H9 (cell line): ENCODE data around the gene ARHGEF17. TPM values are rescaled to one million over a fixed set of nuclear protein-coding genes. Genes with fewer than 3 reads are reported as not detected.
A peak's percentile ranks its signal among the peaks of the same experiment; 100 is the strongest.

ENCODE experiments used
- DNase-seq: peaks from one replicate; pipeline ENCODE4 v3.0.0-alpha.2; 2017
- H2AFZ ChIP-seq: one replicate; pipeline ENCODE4 v1.6.1; 2013; ENCODE audit warnings: mild to moderate bottlenecking, low read length, control low read depth, moderate library complexity
- H2AK5ac ChIP-seq: 2 replicates; pipeline ENCODE4 v1.6.1; 2013; ENCODE audit warnings: low read length, control low read depth, mixed read lengths; ENCODE audit not compliant: insufficient read length
- H2BK120ac ChIP-seq: one replicate; pipeline ENCODE4 v1.6.1; 2013; ENCODE audit warnings: low read depth, mild to moderate bottlenecking, low read length, control low read depth, inconsistent platforms; ENCODE audit not compliant: poor library complexity, severe bottlenecking
- H2BK12ac ChIP-seq: 2 replicates; pipeline ENCODE4 v1.6.1; 2013; ENCODE audit warnings: low read length, control low read depth, mixed read lengths, low read depth; ENCODE audit not compliant: insufficient read length
- H2BK15ac ChIP-seq: 2 replicates; pipeline ENCODE4 v1.6.1; 2013; ENCODE audit warnings: low read depth, low read length, control low read depth
- H2BK20ac ChIP-seq: one replicate; pipeline ENCODE4 v1.6.1; 2013; ENCODE audit warnings: low read depth, mild to moderate bottlenecking, low read length, control low read depth, inconsistent platforms; ENCODE audit not compliant: poor library complexity, severe bottlenecking
- H2BK5ac ChIP-seq: 2 replicates; pipeline ENCODE4 v1.6.1; 2013; ENCODE audit warnings: low read length, control low read depth, mixed read lengths; ENCODE audit not compliant: insufficient read length
- H3K14ac ChIP-seq: 2 replicates; pipeline ENCODE4 v1.6.1; 2013; ENCODE audit warnings: low read length, control low read depth; ENCODE audit not compliant: insufficient read depth
- H3K18ac ChIP-seq: 2 replicates; pipeline ENCODE4 v1.6.1; 2013; ENCODE audit warnings: low read depth, mild to moderate bottlenecking, mixed read lengths, low read length, control low read depth; ENCODE audit not compliant: insufficient read length
- H3K23ac ChIP-seq: 2 replicates; pipeline ENCODE4 v1.6.1; 2013; ENCODE audit warnings: low read length, control low read depth, mixed read lengths, low read depth; ENCODE audit not compliant: insufficient read length
- H3K23me2 ChIP-seq: 2 replicates; pipeline ENCODE4 v1.6.1; 2013; ENCODE audit warnings: low read depth, mild to moderate bottlenecking, mixed read lengths, low read length, control low read depth; ENCODE audit not compliant: insufficient read length, poor library complexity, severe bottlenecking
- H3K27ac ChIP-seq: 2 replicates; pipeline ENCODE4 v1.5.1; 2013; ENCODE audit warnings: low read length, control low read depth, mixed read lengths, low read depth; ENCODE audit not compliant: insufficient read length
- H3K27me3 ChIP-seq: 2 replicates; pipeline ENCODE4 v1.6.1; 2013; ENCODE audit warnings: low read length, control low read depth, inconsistent platforms; ENCODE audit not compliant: insufficient read depth
- H3K4ac ChIP-seq: 2 replicates; pipeline ENCODE4 v1.6.1; 2013; ENCODE audit warnings: low read depth, mild to moderate bottlenecking, control low read depth, inconsistent platforms, low read length, moderate library complexity
- H3K4me1 ChIP-seq: 2 replicates; pipeline ENCODE4 v1.6.1; 2013; ENCODE audit warnings: low read length, control low read depth, inconsistent platforms; ENCODE audit not compliant: insufficient read depth
- H3K4me2 ChIP-seq: 2 replicates; pipeline ENCODE4 v1.6.1; 2013; ENCODE audit warnings: low read length, control low read depth, mixed read lengths; ENCODE audit not compliant: insufficient read length, insufficient read depth
- H3K56ac ChIP-seq: 2 replicates; pipeline ENCODE4 v1.6.1; 2013; ENCODE audit warnings: low read depth, mild to moderate bottlenecking, mixed read lengths, low read length, control low read depth; ENCODE audit not compliant: insufficient read length
- H3K79me1 ChIP-seq: 2 replicates; pipeline ENCODE4 v1.6.1; 2013; ENCODE audit warnings: low read depth, mild to moderate bottlenecking, moderate library complexity, low read length, control low read depth, inconsistent platforms; ENCODE audit not compliant: insufficient read depth, poor library complexity, severe bottlenecking
- H3K79me2 ChIP-seq: 2 replicates; pipeline ENCODE4 v1.6.1; 2013; ENCODE audit warnings: low read length, control low read depth, inconsistent platforms; ENCODE audit not compliant: insufficient read depth
- H3K9ac ChIP-seq: 2 replicates; pipeline ENCODE4 v1.6.1; 2013; ENCODE audit warnings: low read length, control low read depth, mixed read lengths; ENCODE audit not compliant: insufficient read length; ENCODE audit errors: extremely low read depth
- H3K9me3 ChIP-seq: one replicate; pipeline ENCODE4 v1.6.1; 2013; ENCODE audit warnings: low read depth, low read length, inconsistent platforms; ENCODE audit not compliant: control insufficient read depth
- H3T11ph ChIP-seq: one replicate; pipeline ENCODE4 v1.6.1; 2013; ENCODE audit warnings: mild to moderate bottlenecking, low read length, control low read depth, inconsistent platforms
- H4K20me1 ChIP-seq: one replicate; pipeline ENCODE4 v1.6.1; 2013; ENCODE audit not compliant: control insufficient read depth, insufficient read length, insufficient read depth
- H4K5ac ChIP-seq: 2 replicates; pipeline ENCODE4 v1.6.1; 2013; ENCODE audit warnings: low read depth, mild to moderate bottlenecking, mixed read lengths, low read length, control low read depth; ENCODE audit not compliant: insufficient read length
- H4K8ac ChIP-seq: replicated peaks from 2 replicates; pipeline ENCODE4 v1.6.1; 2013; ENCODE audit warnings: low read length, control low read depth, mixed read lengths, low read depth; ENCODE audit not compliant: insufficient read length
- H4K91ac ChIP-seq: 2 replicates; pipeline ENCODE4 v1.6.1; 2013; ENCODE audit warnings: low read depth, mild to moderate bottlenecking, moderate library complexity, mixed read lengths, low read length, control low read depth; ENCODE audit not compliant: insufficient read length
- H3K27ac Mint-ChIP-seq, 3 experiments: 2 replicates in 2 of 3; 3 replicates in 1 of 3; pipeline ENCODE4 v1.8.0; 2020 to 2021; ENCODE audit warnings: mixed read lengths in 3 of 3, mild to moderate bottlenecking in 1 of 3, moderate library complexity in 1 of 3
- H3K27me3 Mint-ChIP-seq: 2 replicates; pipeline ENCODE4 v1.8.0; 2021; ENCODE audit warnings: low read depth, mild to moderate bottlenecking, moderate library complexity, mixed read lengths
- H3K36me3 Mint-ChIP-seq, 3 experiments: 2 replicates in 2 of 3; 3 replicates in 1 of 3; pipeline ENCODE4 v1.8.0; 2020 to 2021; ENCODE audit warnings: low read depth in 3 of 3, mixed read lengths in 3 of 3; ENCODE audit not compliant: insufficient read depth in 1 of 3
- H3K4me1 Mint-ChIP-seq, 2 experiments: 2 replicates each; pipeline ENCODE4 v1.8.0; 2020; ENCODE audit warnings: mixed read lengths in 2 of 2
- H3K4me3 Mint-ChIP-seq, 2 experiments: 2 replicates in 1 of 2; 3 replicates in 1 of 2; pipeline ENCODE4 v1.8.0; 2020 to 2021; ENCODE audit warnings: mild to moderate bottlenecking in 2 of 2, mixed read lengths in 2 of 2, moderate library complexity in 1 of 2
- H3K9me3 Mint-ChIP-seq, 2 experiments: 2 replicates in 1 of 2; 3 replicates in 1 of 2; pipeline ENCODE4 v1.8.0; 2020; ENCODE audit warnings: mild to moderate bottlenecking in 2 of 2, mixed read lengths in 2 of 2, moderate library complexity in 1 of 2
- WGBS: extraction: QIAGEN DNeasy Blood & Tissue Kit; methylation state at CpG from one replicate; pipeline ENCODE4 v1.1.7; 2013; ENCODE audit warnings: missing lambda C conversion rate, low lambda C conversion rate, mixed read lengths; ENCODE audit not compliant: insufficient read length; ENCODE audit errors: extremely low coverage; 5-methylcytosine and 5-hydroxymethylcytosine counted together
- total RNA-seq: library from RNA; stranded (reverse); gene quantifications from 2 replicates; pipeline ENCODE4 v1.2.1, GENCODE V29; 2021
- TF ChIP-seq, protein P1 (sequence below): fragments of 200-600 bp; sonication (generic); conservative IDR thresholded peaks from 3 replicates; pipeline ENCODE4 v1.8.0; 2021; ENCODE audit warnings: antibody characterized with exemption, mild to moderate bottlenecking

ARHGEF17 gene
- total RNA-seq, 1 experiment from 2014 or later, result 7.4 TPM

DNA sequence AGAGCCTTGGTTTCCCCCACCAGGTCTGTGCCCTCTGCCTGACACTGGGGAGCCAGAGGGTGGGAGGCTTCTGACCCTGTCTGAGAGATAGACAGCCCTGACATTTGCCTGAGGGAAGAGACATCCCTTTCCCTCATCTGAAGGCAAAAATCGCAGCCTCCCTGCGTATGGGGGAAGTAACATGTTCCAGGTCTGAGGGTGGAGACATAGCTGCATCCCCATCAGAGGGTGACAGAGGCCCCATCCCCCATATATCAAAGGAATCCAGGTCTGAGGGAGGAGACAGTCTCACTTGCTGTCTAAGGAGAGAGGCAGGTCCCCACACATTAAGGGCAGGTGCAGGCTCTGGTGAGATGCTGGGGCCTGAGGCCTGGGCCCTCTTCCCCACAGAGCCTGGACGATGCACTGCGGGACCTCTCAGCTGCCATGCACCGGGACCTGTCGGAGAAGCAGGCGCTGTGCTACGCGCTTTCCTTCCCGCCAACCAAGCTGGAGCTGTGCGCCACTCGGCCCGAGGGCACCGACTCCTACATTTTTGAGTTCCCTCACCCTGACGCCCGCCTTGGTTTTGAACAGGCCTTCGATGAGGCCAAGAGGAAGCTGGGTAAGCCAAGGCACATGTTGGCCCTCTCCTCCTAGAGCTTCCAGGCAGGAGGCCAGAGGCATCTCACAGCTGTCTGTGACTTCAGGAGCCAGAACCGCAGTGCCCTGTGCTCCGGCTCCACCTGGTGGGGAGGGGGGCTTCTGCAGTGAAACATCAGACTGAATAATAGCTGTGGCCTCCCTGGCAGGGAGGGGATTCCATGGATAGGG is 52.1 kb downstream of the ARHGEF17 start:
- Mint-ChIP-seq H3K27me3 (peaks cover 7% of the 10 kb centered on the region), H3K9me3 (no peaks in the 10 kb centered on the region), H3K27ac (no peak overlapping the region), H3K4me3 (no peak overlapping the region), H3K4me1 (peaks cover 4 to 13% of the 10 kb centered on the region in 2 experiments; a peak in 3 of 4 replicates), H3K36me3 (peaks cover 4 to 9% (median 4%) of the 10 kb centered on the region in 3 experiments; a peak in 4 of 7 replicates)
- no peak overlapping the region for H3T11ph ChIP-seq
- no peaks in the 10 kb centered on the region for H3K27me3 ChIP-seq
- no peak overlapping the region for H3K14ac ChIP-seq
- TF ChIP-seq, protein P1, sequence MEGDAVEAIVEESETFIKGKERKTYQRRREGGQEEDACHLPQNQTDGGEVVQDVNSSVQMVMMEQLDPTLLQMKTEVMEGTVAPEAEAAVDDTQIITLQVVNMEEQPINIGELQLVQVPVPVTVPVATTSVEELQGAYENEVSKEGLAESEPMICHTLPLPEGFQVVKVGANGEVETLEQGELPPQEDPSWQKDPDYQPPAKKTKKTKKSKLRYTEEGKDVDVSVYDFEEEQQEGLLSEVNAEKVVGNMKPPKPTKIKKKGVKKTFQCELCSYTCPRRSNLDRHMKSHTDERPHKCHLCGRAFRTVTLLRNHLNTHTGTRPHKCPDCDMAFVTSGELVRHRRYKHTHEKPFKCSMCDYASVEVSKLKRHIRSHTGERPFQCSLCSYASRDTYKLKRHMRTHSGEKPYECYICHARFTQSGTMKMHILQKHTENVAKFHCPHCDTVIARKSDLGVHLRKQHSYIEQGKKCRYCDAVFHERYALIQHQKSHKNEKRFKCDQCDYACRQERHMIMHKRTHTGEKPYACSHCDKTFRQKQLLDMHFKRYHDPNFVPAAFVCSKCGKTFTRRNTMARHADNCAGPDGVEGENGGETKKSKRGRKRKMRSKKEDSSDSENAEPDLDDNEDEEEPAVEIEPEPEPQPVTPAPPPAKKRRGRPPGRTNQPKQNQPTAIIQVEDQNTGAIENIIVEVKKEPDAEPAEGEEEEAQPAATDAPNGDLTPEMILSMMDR, result peak; percentile 79
- DNase-seq, result peak; percentile 80
- H2BK20ac ChIP-seq, result no peak overlapping the region
- no peaks in the 10 kb centered on the region for H3K79me1 ChIP-seq
- H2AK5ac ChIP-seq, result no peak overlapping the region
- H3K79me2 ChIP-seq, result no peaks in the 10 kb centered on the region
- H3K4ac ChIP-seq, result no peak overlapping the region
- H3K4me1 ChIP-seq, result no peaks in the 10 kb centered on the region
- peaks cover 2% of the 10 kb centered on the region for H3K23me2 ChIP-seq
- no peak overlapping the region for H3K9ac ChIP-seq
- no peak overlapping the region for H2BK12ac ChIP-seq
- H3K56ac ChIP-seq, result no peak overlapping the region
- H2BK5ac ChIP-seq, result no peak overlapping the region
- no peak overlapping the region for H2AFZ ChIP-seq
- H4K91ac ChIP-seq, result no peak overlapping the region
- H3K9me3 ChIP-seq, result no peaks in the 10 kb centered on the region
- no peak overlapping the region for H2BK15ac ChIP-seq
- WGBS, result no CpG with 5 or more reads among the region's 19 CpGs
- H3K18ac ChIP-seq, result no peak overlapping the region
- H3K23ac ChIP-seq, result no peak overlapping the region
- no peak overlapping the region for H4K5ac ChIP-seq
- H4K8ac ChIP-seq, result no peak overlapping the region
- H2BK120ac ChIP-seq, result no peak overlapping the region
- no peak overlapping the region for H3K4me2 ChIP-seq
- no peak overlapping the region for H3K27ac ChIP-seq
- H4K20me1 ChIP-seq, result no peaks in the 10 kb centered on the region
